DMS153 treated with DMSO at 0.1 percent for 48 hours (cell line): ENCODE data around the gene VGLL4.

ENCODE experiments used
- DNase-seq: peaks from one replicate; lab custom pipeline; 2025; ENCODE audit not compliant: unreplicated experiment; lab: John Stamatoyannopoulos, UW

Gene VGLL4

DNA sequence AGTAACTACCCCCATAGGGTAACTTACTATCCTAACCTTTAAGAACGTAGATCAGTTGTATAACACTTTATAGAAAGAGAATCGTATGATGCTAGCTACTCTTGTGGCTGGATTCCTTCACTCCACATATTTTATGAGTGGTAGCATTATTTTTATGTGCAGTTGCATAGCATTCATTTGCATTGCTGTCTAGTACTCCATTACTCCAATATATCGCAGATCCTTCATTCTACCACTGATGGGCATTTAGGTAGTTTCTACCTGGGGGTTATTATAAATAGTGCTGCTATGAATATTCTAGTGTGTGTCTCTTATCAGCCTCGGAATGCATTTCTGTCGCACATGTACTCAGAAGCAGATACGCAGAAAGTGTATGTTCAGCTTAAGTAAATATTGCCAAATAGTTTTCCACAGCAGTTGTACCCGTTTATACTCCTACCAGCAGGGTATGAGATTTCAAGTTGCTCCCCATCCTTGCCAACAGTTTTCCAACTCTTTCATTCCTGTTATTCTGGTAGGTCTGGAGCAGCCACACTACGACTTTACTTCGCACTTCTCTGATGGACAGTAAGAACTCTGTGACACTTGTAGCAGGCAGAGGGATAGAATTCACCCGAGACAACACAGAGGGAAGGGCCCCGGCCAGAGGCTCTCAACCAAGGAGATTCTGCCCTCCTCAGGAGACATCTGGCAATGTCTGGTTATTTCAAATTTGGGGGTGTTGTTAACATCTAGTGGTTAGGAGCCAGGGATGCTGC lies 9.8 kb upstream of the VGLL4 start:
- no peak for DNase-seq

DNA sequence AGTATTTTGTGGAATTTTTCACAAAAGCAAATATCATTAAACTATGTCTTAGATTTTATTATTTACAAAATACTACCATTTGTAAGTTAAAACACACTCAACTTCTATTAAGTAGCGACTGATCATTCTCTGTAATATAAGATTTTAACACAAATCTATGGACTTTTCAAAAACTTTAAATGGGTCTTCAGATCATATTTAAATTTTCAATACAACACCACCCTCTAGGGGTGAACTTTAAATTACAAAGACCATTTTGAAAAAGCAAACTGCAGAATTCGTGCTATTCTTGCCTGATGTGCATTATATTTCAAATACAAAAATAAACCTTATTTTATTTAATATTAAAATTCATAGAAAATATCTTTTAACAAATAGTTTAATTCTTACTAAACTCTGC lies 8.2 kb upstream of the VGLL4 start:
- no peak for DNase-seq

DNA sequence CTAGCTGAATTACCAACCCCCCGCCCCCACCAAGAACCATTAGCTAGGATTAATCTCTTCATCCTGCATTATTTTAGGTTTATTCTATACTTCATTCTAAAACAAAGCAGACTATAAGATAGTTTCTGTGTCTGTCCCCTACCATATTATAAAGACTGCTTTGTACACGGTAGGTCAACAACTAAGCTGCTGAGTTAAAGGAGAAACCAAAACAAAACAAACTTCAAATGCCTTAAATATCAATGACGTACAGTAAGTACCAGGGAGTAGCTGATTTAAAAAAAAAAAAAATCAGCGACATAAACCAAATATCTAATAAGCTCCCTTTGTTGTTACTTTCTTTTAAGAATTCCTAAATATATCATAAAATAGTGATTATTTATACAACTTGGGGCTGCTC lies 7.8 kb upstream of the VGLL4 start:
- DNase-seq = no peak

DNA sequence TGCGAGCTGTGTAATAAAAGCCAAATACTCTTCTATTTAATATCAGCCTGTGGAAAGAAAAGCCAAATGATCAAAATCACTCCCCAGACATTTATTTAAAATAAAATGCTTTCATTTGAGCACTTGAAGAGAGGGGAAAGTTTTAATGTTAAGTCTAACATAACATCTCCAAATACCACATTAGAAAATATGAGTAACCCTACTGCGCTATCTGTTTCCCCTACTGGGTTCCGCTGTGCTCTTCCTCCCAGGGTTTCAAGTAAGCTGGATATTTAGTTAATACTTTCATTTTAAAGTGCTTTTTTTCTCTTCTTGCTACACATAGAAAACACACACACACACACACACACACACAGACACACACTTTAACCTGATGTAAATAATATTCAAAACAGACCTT lies 6.7 kb upstream of the VGLL4 start:
- no peak for DNase-seq

DNA sequence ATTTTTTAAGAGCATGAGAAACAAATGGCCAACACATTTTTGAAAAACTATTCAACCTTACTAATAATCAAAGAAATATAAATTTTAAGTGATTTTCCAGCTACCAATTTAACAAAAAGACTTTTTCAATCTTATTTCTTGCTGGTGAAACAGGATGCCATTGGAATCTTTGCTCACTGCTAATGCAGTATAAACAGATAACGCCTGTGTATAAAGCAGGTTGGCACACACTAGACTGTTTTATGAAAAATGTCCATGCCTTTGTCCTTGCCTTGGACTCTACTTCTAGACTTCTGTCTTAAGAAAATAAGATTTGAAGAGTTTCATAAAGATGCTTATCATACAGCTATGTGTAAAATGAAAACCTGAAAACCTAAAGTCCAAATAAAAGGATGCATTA lies 5.0 kb upstream of the VGLL4 start:
- no peak for DNase-seq

DNA sequence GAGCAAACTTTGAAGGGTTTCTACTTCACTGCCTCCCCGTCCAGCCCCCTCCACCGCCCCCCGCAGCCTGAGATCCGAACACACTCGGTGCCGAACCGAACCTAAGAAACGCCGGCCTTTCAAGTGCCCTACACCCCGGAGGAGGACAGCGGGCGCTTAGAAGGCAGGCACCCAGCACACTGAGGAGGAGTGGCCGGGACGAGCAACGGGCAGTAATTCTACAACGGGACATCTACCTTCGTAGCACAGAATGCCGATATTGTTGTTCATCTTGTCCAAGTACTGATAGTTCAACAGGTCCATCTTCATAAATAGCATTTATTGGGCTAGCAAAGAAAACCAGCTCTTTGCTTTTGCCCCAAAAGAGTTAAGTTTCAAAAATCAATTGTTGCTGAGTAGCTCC lies 513 bp downstream of the VGLL4 start:
- no peak for DNase-seq

DNA sequence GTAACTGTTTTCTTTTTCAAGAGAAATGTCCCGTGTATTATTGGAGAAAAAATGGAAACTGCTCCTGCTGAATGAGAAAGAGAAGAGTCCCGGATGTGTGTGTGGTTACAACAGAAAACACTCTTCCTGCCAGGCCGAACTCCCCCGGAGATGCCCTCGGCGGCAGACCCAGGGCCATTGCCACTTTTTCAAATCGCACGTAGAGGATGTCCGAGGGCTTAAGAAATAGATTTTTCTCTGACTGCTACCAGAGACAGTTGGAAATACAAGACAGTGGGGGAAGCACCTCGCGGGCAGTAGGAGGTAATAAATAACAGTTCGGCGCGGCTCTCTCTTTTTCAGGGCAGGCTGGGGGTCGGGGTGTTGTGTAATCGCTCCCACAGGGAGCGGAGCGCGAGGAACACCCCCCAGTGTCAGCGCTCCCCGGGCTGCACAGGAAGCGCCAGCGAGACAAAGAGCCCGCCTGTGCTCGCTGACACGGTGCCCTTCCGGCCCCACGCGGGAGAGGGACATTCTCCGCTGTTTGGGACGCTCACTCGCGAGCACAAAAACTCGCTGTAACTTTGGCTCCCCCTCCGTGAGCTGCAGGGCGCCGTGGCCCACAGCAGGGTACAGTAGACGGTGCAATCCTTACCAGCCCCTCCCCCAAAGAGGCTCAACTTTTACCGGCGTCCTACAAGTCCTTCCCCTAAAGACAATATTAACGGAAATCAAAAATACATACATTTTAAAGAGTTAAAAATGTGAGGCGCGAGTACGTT lies 1.1 kb downstream of the VGLL4 start:
- DNase-seq = no peak

DNA sequence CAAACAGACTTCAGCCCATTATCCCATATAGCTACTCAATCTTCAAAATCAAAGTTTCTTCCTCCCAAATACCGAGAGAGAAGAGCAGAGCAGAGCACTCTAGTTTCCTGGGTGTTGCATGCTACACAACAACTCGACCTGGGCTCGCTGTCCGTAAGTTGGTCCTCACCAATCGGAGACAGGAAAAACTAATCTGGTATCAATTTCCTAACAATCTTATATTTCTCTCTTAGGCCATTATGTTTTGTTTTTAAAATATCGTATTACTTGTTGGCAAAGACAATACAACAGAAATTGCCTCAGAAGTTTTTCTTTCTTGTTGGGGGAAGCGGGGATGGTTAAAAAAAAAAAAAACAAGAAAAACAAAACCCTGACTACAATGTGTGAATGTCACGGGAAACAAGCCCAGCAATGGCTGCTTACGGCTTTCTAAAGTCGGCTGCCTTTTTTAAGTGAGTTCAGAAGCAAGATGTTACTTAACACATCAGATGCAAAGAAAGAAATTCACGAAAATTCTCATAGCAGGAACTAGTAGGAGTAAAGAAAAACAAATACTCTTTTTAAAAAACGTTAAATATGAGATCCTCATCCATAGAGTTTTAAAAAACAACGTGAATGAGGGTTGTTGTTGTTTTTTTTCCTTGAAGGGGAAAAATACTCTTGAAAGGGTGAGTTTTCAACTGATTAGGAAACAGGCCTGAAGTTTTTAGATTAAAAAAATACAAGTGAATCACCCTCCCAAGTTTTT lies 1.9 kb downstream of the VGLL4 start:
- no peak for DNase-seq

DNA sequence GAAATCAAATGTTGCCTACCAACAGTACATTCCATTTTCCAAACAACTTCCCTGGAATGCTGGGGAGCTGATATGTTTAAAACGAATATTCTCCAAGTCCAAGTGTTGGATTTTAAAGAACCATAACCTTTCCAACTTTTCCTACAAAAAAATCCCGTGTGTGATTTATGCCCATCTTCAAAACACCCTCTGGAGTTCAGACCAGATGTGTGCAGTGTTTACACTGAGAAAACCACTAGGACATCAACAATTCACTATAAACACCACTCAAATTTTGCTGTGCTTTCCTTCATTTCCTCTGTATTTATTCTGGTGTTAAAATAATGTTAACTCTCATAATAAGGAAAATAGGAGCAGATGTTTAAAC lies 2.4 kb downstream of the VGLL4 start:
- DNase-seq = no peak

DNA sequence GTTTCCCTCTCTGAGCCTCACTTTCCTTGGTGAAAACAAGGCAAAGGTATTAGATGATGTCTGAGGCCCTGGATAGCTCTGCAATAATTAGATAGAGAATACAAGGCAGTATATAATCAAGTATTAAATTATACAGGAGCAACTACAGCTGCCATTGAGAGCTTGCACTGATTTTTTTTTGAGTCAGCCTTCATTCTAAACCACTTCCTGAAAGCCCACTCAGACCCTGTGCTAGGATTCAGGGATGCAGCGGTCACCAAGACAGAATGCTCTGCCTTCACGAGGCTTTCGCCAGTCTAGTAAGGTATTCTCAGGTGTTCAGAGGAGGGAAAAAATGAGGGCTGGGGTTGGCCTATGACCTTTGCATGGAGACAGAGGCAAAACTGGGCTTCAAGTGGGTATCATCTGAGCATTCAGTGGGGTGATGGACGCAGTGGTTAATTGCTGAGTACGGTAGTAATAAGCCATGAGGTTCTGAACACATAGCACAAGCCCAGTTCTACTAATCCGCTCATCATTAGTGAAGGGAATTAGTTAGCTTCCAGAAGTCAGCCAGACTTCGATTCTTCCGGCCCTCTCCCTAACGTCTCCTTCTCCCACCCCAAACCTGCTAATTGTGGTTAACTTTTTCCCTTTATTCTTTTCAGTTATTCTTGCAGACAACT lies 3.6 kb downstream of the VGLL4 start:
- no peak for DNase-seq

DNA sequence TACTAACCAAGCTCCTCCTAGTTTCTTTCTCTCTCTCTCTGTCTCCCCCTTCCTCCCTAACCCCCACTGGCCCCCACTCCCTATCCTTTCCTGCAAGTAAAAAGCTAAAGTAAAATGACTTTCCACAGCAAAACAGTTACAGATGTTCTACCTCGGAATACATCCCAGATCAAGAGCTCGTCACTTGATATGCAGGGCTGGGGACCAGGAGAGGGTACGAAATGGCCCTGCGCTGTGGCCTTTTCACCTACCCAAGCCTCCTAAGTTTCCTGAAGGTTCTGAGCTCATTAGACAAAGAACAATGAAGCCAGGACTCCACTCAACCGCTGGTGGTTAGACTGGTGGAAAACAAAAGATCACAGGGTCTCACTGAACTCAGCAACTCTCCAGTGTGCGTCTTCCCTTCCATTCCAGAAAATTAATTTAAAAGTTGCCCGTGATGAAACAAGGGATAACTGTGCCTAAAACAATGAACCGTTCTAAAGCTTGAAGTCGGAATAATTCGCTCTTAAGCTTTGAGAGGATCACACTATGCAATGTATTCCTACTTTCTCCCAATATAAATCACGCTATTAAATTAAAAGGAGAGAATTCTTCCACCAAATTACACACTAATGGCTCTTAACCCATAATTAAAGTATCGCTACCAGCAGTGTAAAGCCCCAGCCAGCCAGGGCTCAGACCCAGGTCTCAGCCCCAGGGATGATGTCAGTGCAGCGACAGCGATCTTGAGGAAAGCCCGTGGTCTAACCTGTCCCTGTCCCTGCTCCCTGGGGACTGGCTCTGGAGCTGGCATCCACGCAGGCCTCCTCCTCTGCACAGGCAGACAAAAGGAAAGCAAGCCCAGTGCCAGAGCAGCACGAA lies 5.0 kb downstream of the VGLL4 start:
- peak; percentile 19 for DNase-seq

DNA sequence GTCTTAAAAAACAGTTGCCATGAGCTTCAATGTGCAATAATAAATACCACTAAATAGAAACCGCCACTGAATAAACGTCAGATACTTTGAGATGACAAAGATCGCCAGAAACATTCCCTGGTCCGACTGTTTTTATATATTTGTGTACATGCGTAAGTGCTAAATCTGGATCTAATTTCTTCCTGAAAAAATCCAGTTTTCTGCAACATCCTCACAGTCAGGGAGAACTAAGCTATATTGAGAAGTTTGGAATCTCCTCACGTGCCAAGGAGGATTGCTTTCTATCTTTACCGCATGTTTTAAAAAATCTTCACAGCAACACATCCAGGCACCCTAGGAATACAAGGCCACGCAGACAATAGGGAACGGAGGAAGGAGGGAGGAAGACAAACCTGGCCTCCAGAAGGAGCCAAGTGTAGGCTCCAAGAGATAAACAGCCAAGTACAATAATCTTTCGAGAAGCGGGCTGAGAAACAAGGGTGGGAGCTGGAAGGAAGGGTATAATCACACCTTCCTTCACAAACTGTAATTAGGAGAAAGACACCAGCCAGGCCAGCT lies 5.7 kb downstream of the VGLL4 start:
- no peak for DNase-seq

DNA sequence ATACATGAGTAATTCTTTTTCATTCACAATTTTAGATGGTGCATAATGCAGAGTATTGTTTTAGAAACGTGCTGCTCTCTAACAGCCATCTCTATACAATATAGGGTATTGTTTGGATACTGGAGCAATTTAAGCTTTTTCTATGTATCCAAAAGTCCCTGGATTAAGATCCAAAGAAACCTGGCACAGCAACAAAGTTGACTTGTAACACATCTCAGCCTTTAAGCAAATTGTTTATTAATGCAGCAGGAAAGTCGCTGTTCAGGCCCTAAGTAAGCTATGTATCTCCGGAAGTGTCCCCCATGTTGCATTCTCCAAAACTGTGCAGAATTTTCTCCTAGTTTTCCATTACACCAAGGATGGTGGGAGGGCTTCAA lies 7.3 kb downstream of the VGLL4 start:
- DNase-seq = no peak

DNA sequence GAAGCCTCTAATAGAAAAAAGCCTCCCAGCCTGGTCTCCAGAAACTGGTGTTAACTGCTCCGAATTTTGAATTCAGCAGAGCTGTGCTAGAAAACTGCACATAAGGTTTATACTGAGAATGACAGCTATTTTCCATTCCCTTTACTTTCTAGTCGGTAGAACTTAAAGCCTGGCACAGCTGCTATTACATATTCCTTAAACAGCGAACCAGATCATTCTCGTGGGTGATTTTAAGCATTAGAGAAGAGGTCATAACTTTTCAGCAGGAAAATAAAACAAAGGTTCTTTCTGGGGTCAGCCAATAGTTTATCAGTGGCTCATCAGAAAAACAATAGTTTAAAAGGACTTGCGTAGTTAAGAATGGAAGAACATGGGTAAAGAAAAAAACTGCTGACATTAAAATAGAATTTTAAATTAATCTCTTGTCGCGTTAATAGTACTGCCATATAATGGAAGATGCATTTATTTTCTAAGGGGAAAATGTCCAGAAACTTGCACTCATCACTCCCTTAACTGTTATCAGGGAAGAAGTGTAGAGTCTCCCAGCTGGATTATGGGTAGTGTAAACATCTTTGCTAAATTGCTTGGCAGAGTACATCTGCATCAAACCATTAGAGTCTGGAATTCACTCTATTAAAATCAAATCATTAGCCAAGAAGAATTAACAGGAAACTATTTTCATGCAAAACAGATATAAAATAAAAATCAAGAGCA lies 7.9 kb downstream of the VGLL4 start:
- no peak for DNase-seq

DNA sequence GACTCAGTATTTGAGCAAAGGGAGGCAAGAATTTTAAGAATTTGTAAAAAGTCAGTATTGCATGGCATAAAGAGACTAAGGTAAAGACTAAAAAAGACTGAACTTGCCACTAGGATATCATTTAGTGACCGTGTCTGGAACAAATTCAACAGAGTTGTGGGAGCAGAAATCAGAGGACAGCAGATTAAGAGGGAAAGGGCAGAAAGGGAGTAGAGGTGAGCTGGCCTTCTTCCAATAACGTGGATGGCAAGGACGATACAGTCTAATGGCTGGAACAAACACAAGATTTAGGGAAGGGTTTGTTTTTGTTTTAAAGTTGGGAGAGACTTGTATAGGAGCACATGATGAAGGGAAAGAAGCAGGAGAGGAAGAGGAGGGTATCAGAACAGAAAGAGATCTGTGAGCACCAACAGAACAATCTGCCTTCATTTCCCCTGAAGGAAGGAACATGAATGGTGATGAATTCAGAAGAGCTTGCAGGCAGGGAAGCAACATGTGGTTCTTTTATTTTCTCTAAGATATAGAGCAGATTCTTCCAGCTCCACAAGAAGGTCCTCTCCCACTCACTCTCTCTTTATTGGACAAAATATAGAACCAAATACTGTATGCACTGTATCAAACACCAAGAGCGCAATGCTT lies 8.6 kb downstream of the VGLL4 start:
- DNase-seq = no peak

DNA sequence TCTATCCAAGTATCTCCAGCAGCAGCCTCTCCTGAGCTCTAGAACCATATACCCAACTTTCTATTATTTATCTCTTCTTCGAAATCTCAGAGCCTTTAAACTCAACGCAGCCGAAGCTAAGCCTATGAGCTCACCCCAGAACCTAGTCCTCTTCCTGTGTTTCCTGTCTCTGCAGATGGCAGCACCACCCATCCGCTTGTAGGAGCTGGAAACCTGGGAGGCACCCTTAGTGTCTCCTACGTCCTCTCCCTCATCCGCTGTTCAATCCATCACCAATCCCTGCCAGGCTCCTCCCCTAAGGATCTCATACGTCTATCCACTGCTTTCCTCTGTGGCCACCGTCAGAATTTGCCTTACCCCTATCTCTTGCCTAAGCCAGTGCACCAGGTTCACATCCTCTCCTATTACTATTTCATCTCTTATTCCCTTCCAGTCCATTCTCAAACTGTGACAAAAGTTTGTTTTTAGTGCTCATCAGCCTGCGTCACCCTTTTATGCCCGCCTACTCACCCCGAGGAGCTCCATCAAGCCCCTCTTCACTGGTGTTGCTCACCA lies 9.6 kb downstream of the VGLL4 start:
- no peak for DNase-seq

DNA sequence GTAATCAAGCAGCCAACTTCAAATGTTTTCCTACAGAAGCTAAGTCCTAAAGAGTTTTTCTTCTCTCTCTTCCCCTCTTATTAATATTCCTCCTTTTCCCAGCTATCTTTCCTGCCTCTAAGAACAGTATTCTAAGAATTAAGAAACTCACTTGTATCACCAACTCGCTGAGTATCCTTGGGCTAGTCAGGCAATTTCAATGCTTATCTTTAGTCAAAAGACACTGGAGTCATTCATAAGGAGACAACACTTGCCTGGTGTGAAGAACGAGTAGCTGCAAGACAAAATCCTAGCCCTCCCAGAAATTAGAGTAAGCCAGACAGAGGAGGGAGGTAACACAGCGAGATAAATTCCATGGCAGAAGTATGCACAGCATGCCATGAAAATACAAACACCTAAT lies 10.7 kb downstream of the VGLL4 start:
- DNase-seq = no peak

DNA sequence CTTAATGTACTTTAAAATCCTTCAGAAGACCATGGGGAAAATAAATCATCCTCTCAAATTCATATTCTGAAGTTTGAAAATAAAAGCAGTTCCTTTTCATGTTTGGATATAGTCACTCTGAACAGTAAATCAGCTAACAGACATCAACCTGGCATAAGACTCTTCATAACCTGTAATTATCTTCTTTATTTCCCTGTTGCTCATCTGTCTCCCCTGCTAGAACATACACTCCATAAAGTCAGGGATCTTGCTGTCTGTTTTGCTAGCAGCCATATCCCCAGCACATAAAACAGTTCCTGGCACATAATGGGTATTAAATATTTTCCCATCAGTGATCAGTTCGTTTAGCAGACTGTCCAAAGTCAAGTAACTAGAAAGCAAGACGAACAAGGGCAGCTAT lies 11.2 kb downstream of the VGLL4 start:
- no peak for DNase-seq

DNA sequence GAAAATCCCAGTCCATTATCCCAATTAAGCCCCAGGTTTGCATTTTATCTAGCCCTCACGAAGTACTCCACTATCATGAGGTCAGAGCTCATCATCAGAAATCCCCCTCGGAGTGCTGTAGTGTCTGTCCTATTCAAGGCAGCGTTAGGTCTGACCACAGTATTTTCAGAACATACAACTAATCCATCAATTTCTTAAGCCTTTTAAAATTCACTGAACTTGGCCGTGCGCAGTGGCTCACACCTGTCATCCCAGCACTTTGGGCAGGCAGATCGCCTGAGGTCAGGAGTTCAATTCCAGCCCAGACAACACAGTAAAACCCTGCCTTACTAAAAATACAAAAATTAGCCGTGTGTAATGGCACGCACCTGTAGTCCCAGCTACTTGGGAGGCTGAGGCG lies 11.9 kb downstream of the VGLL4 start:
- no peak for DNase-seq
